Mucosa of rectum (tissue), 2 donors: ENCODE measurements around the gene DVL1.
"Not testable (repeated sequence)": the region's sequence is repeated elsewhere in the genome, so short reads cannot be mapped to it uniquely, and the experiment has no call there.

Experiments
- H3K27ac ChIP-seq, 2 donors: one replicate each; pipeline ENCODE4 v1.7.0; 2013; ENCODE audit warnings: inconsistent platforms in 2 of 2, low read depth in 2 of 2, low read length in 2 of 2
- H3K27me3 ChIP-seq, 2 donors: one replicate each; pipeline ENCODE4 v1.7.0; 2013; ENCODE audit warnings: low read length in 2 of 2; ENCODE audit not compliant: control insufficient read depth in 2 of 2, insufficient read depth in 2 of 2
- H3K36me3 ChIP-seq, 2 donors: one replicate each; pipeline ENCODE4 v1.7.0; 2013; ENCODE audit warnings: low read length in 2 of 2; ENCODE audit not compliant: control insufficient read depth in 2 of 2, insufficient read depth in 2 of 2
- H3K4me1 ChIP-seq, 2 donors: one replicate each; pipeline ENCODE4 v1.7.0; 2013; ENCODE audit warnings: low read length in 2 of 2, mild to moderate bottlenecking in 1 of 2; ENCODE audit not compliant: control insufficient read depth in 2 of 2, insufficient read depth in 2 of 2
- H3K4me3 ChIP-seq, 2 donors: one replicate each; pipeline ENCODE4 v1.7.0; 2013; ENCODE audit warnings: low read length in 2 of 2
- H3K9ac ChIP-seq, 2 donors: one replicate each; pipeline ENCODE4 v1.7.0; 2013; ENCODE audit warnings: low read length in 2 of 2, low read depth in 1 of 2, mild to moderate bottlenecking in 1 of 2
- H3K9me3 ChIP-seq, 2 donors: one replicate each; pipeline ENCODE4 v1.7.0; 2013; ENCODE audit warnings: low read length in 2 of 2; ENCODE audit not compliant: control insufficient read depth in 2 of 2
- donor health status: healthy.
- donor health status: Normal muscosa, but diverticular disease.

DVL1 gene

GRCh38 chr1:1387098-1388077 is 38.2 kb upstream of the DVL1 start:
- H3K9ac ChIP-seq: no peak overlapping the region
- H3K36me3 ChIP-seq: peaks cover 54 to 62% of the 10 kb centered on the region in 2 donors
- no peak overlapping the region for H3K27ac ChIP-seq
- H3K27me3 ChIP-seq: no peaks in the 10 kb centered on the region
- no peaks in the 10 kb centered on the region for H3K9me3 ChIP-seq
- no peaks in the 10 kb centered on the region for H3K4me1 ChIP-seq
- H3K4me3 ChIP-seq: no peak overlapping the region

- Histone ChIP-seq H3K4me3 (no peak overlapping the region), H3K9me3 (no peaks in the 10 kb centered on the region), H3K36me3 (peaks cover 42 to 55% of the 10 kb centered on the region in 2 donors)
Observed at GRCh38 chr1:1385931-1386330, 36.7 kb upstream of the DVL1 start.

GRCh38 chr1:1385339-1385738 is 36.1 kb upstream of the DVL1 start:
- not testable (repeated sequence) for H3K27ac ChIP-seq, H3K4me1 ChIP-seq, H3K27me3 ChIP-seq, H3K9me3 ChIP-seq, H3K4me3 ChIP-seq, H3K9ac ChIP-seq
- peaks cover 36 to 49% of the 10 kb centered on the region in 2 donors for H3K36me3 ChIP-seq

More at GRCh38 chr1:1385931-1386330, 36.7 kb upstream of the DVL1 start:
- Histone ChIP-seq H3K4me1 (no peaks in the 10 kb centered on the region), H3K9ac (no peak overlapping the region), H3K27me3 (no peaks in the 10 kb centered on the region), H3K27ac (no peak overlapping the region)

GRCh38 chr1:1381294-1381693 is 32.1 kb upstream of the DVL1 start:
- Histone ChIP-seq H3K27me3 (no peaks in the 10 kb centered on the region), H3K4me1 (no peaks in the 10 kb centered on the region), H3K4me3 (no peak overlapping the region), H3K9ac (no peak overlapping the region), H3K9me3 (no peaks in the 10 kb centered on the region), H3K36me3 (peaks cover 6 to 13% of the 10 kb centered on the region in 2 donors), H3K27ac (no peak overlapping the region)

GRCh38 chr1:1380860-1381259 is 31.6 kb upstream of the DVL1 start:
- Histone ChIP-seq H3K9ac (no peak overlapping the region), H3K27me3 (no peaks in the 10 kb centered on the region), H3K27ac (no peak overlapping the region), H3K4me3 (no peak overlapping the region), H3K9me3 (no peaks in the 10 kb centered on the region), H3K4me1 (no peaks in the 10 kb centered on the region), H3K36me3 (peaks cover 2 to 9% of the 10 kb centered on the region in 2 donors)

- Histone ChIP-seq H3K4me1 (peaks cover 8 to 9% of the 10 kb centered on the region in 2 donors), H3K9ac (no peak overlapping the region), H3K36me3 (peaks cover 3 to 11% of the 10 kb centered on the region in 2 donors), H3K27me3 (no peaks in the 10 kb centered on the region), H3K4me3 (no peak overlapping the region), H3K27ac (no peak overlapping the region), H3K9me3 (no peaks in the 10 kb centered on the region)
Observed at GRCh38 chr1:1377540-1378205, 28.5 kb upstream of the DVL1 start.

GRCh38 chr1:1376551-1377226 is 27.5 kb upstream of the DVL1 start:
- H3K4me1 ChIP-seq: peaks cover 8 to 15% of the 10 kb centered on the region in 2 donors
- H3K4me3 ChIP-seq: no peak overlapping the region
- H3K27me3 ChIP-seq: no peaks in the 10 kb centered on the region
- no peak overlapping the region for H3K27ac ChIP-seq
- peaks cover 3 to 10% of the 10 kb centered on the region in 2 donors for H3K36me3 ChIP-seq
- no peaks in the 10 kb centered on the region for H3K9me3 ChIP-seq
- peak overlapping the region in 1 of 2 donors; percentile 14 for H3K9ac ChIP-seq

GRCh38 chr1:1374929-1375662 is 25.9 kb upstream of the DVL1 start, which contains the start of gene AURKAIP1:
Gene AURKAIP1 (minus strand): TSS chr1:1375207. CDS start chr1:1374756, 451 bp downstream.
- Histone ChIP-seq H3K4me3 (peak within 1 kb of the TSS; percentile 81 to 89), H3K9me3 (no peaks in the 10 kb centered on the region), H3K9ac (peak within 1 kb of the TSS; percentile 89 to 91), H3K27ac (peak within 1 kb of the TSS; percentile 88 to 90), H3K4me1 (peaks cover 8 to 19% of the 10 kb centered on the region in 2 donors), H3K27me3 (no peaks in the 10 kb centered on the region), H3K36me3 (peaks cover 3 to 6% of the 10 kb centered on the region in 2 donors)

- Histone ChIP-seq H3K4me3 (peak overlapping the region; percentile 81 to 89), H3K27ac (peak overlapping the region; percentile 88 to 90), H3K4me1 (peaks cover 8 to 19% of the 10 kb centered on the region in 2 donors), H3K9me3 (no peaks in the 10 kb centered on the region), H3K36me3 (peaks cover 3 to 6% of the 10 kb centered on the region in 2 donors), H3K9ac (peak overlapping the region; percentile 89 to 91), H3K27me3 (no peaks in the 10 kb centered on the region)
Observed at GRCh38 chr1:1374589-1374928, 25.3 kb upstream of the DVL1 start.
